Measurements from ENCODE around the gene GPD2.

DNA sequence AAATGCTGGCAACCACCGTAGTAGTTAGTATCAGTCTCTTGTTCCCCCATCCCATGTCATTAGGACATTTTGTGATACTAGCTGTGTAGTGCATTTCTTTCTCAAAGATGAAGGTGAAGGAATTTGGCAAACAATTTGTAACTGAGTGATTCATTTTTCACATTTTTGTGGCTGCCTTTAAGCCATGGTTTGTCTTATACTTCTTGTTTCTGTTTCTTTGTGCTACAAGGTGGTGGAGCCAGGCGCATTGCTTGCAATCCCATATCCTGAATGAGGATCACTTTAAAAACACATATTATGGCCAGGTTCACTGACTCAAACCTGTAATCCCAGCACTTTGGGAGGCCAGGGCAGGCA lies 40.6 kb downstream of the GPD2 start:
- TF ChIP-seq CTCF (IDR thresholded peaks at IDR 0.05; ENCODE audit: poor library complexity, severe bottlenecking), result no peak
- TF ChIP-seq REST (IDR thresholded peaks at IDR 0.05; ENCODE audit: borderline replicate concordance), result no peak
- TF ChIP-seq MXI1 (conservative IDR thresholded peaks at IDR 0.05; ENCODE audit: poor library complexity, severe bottlenecking), result no peak
- TF ChIP-seq RAD21 (conservative IDR thresholded peaks at IDR 0.05), result no peak
